ENCODE measurements around the gene IFT74.

Gene IFT74

DNA sequence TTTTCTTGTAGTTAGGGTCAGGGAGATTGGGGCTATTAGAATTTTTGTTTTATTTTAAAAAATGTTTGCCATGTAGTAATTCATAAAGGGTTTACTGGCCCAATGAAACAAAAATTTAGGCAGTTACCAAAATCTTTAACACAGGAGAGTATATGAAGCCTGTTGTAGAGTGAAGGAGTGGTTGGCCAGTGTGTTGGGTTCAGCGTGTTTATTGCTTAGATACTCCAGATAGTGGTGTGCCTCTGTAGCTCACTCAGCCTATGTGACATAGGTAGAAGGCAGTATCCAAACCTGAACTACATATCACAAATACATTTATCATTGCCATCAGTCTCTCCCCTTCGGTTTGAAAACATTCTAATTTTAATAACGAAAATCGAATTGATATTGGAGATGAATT is 154.0 kb downstream of the IFT74 start:
- H3K9ac ChIP-seq (ENCODE audit: low read length): peak overlapping the region; percentile 60
- H3K9me3 ChIP-seq (ENCODE audit: control insufficient read depth, low read depth, low read length): no peaks in the 10 kb centered on the region
- H3K4me3 ChIP-seq (ENCODE audit: low read length): peak overlapping the region; percentile 58
- H3K36me3 ChIP-seq (ENCODE audit: control insufficient read depth, low read depth, low read length): no peaks in the 10 kb centered on the region
- H3K27me3 ChIP-seq (ENCODE audit: control insufficient read depth, insufficient read depth, low read length): no peaks in the 10 kb centered on the region
- no peak overlapping the region for H3K27ac ChIP-seq (ENCODE audit: low read length)
- H3K4me1 ChIP-seq (ENCODE audit: control insufficient read depth, low read depth, low read length): peaks cover 13% of the 10 kb centered on the region

DNA sequence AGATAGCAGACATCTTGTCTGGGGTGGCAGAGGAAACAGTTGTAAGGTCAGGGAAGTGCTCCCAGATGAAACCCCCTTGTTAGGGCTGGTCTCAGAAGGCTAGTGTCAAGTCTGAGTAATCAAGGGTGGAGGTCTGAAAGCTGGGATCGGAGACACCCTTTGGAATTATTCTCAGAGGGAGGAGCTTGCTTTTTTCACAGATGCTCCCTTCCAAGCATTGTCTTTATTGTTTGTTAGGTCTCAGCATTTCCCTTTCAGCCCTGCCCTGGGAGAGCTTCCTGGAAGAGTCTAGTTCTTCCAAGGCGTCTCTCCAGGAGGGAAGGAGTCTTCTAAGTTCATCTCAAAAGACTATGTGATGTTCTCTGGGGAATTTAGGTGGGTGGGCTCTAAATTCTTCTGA is 156.0 kb downstream of the IFT74 start:
- Histone ChIP-seq H3K9ac (ENCODE audit: low read length) (no peak overlapping the region), H3K36me3 (ENCODE audit: control insufficient read depth, low read depth, low read length) (no peaks in the 10 kb centered on the region), H3K27ac (ENCODE audit: low read length) (no peak overlapping the region)

More for the DNA sequence above, 156.0 kb downstream of the IFT74 start:
- Histone ChIP-seq H3K9me3 (ENCODE audit: control insufficient read depth, low read depth, low read length) (no peaks in the 10 kb centered on the region), H3K27me3 (ENCODE audit: control insufficient read depth, insufficient read depth, low read length) (no peaks in the 10 kb centered on the region), H3K4me3 (ENCODE audit: low read length) (no peak overlapping the region), H3K4me1 (ENCODE audit: control insufficient read depth, low read depth, low read length) (peaks cover 13% of the 10 kb centered on the region)
